NCI-H1092 treated with DMSO at 0.1 percent for 48 hours (cell line): Measurements from ENCODE around the gene ANXA2R.

Experiments used
- DNase-seq: peaks from one replicate; lab custom pipeline; 2025; lab: John Stamatoyannopoulos, UW

The ANXA2R gene

GRCh38 chr5:43000111-43000840, 39.8 kb downstream of the ANXA2R start:
- DNase-seq = no peak

- DNase-seq = no peak
Observed at GRCh38 chr5:42995360-42995751, 44.8 kb downstream of the ANXA2R start.

- no peak for DNase-seq
Observed at GRCh38 chr5:42994555-42995359, 45.4 kb downstream of the ANXA2R start.

GRCh38 chr5:42994246-42994554, 45.9 kb downstream of the ANXA2R start:
- DNase-seq = no peak

- DNase-seq = no peak
Observed at GRCh38 chr5:42993516-42994245, 46.4 kb downstream of the ANXA2R start.

- DNase-seq = peak; percentile 72
Observed at GRCh38 chr5:42992088-42992879, 47.8 kb downstream of the ANXA2R start.

GRCh38 chr5:42991404-42992087, 48.6 kb downstream of the ANXA2R start:
- no peak for DNase-seq

- DNase-seq = no peak
Observed at GRCh38 chr5:42990892-42991291, 49.2 kb downstream of the ANXA2R start.
